ENCODE results near the gene KCNN2. TPM values are rescaled to one million over a fixed set of nuclear protein-coding genes. Genes with fewer than 3 reads are reported as not detected.

Gene KCNN2
- total and polyA plus RNA-seq, 2 of the 4 experiments (the other 2 are of a cell fraction), result 2.2 to 8.8 TPM

GRCh38 chr5:114467171-114467570 lies 105.3 kb downstream of the KCNN2 start:
- TF ChIP-seq CHD1 (IDR thresholded peaks at IDR 0.05; ENCODE audit: low read depth, low read length) (no peak), NFE2L2 (IDR thresholded peaks at IDR 0.05; ENCODE audit: low read depth, low read length) (no peak), MXI1 (IDR thresholded peaks at IDR 0.05; ENCODE audit: borderline replicate concordance, low read depth, low read length) (no peak), MAFK (IDR thresholded peaks at IDR 0.05; ENCODE audit: low read depth, low read length) (no peak), RCOR1 (IDR thresholded peaks at IDR 0.05; ENCODE audit: insufficient replicate concordance, low read length) (no peak), FOS (IDR thresholded peaks at IDR 0.05; ENCODE audit: low read depth, low read length) (no peak)
- no CpG with 5 or more reads among the region's 5 CpGs for WGBS, 2 experiments (ENCODE audit: extremely low coverage in 2 of 2, insufficient read length in 1 of 2)

More at GRCh38 chr5:114467171-114467570, 105.3 kb downstream of the KCNN2 start:
- in situ Hi-C loops (cut with MboI; ENCODE audit: low sequenced_read_pairs) (no loop called here), dilution Hi-C loops (cut with HindIII; ENCODE audit: low sequenced_read_pairs, unreplicated experiment) (no loop called here), intact Hi-C loops (cut with micrococcal nuclease) (no loop called here)
- Histone ChIP-seq H3K79me1 (ENCODE audit: low read depth in 1 of 2, low read length in 2 of 2) (no peaks in the 10 kb centered on the region), H2AK5ac (ENCODE audit: low read depth, low read length) (no peak overlapping the region), H3K27ac (ENCODE audit: insufficient read depth, low read length) (no peak overlapping the region), H3K14ac (replicated peaks; ENCODE audit: low read depth, low read length) (no peak overlapping the region), H3K4me1 (ENCODE audit: control insufficient read depth, insufficient read depth, low read length) (no peaks in the 10 kb centered on the region), H4K8ac (ENCODE audit: low read depth in 2 of 2, low read length in 2 of 2) (no peak overlapping the region), H2BK15ac (ENCODE audit: low read depth, low read length) (no peak overlapping the region), H4K5ac (ENCODE audit: low read depth, low read length) (no peak overlapping the region), H4K91ac (ENCODE audit: insufficient read depth, low read depth, low read length) (no peak overlapping the region), H3K9ac (ENCODE audit: low read depth, low read length) (no peak overlapping the region), H3K23ac (ENCODE audit: low read depth, low read length) (no peak overlapping the region), H3K4me3 (ENCODE audit: insufficient read depth, low read depth, low read length) (no peak overlapping the region), H3K56ac (ENCODE audit: extremely low read depth, insufficient read depth, low read length) (no peak overlapping the region), H2BK5ac (ENCODE audit: low read depth, low read length, poor library complexity, severe bottlenecking) (no peak overlapping the region), H2BK20ac (ENCODE audit: low read depth, low read length) (no peak overlapping the region), H3K9me3 (ENCODE audit: control insufficient read depth, insufficient read depth, low read length) (no peaks in the 10 kb centered on the region), H3K27me3 (ENCODE audit: control insufficient read depth, insufficient read depth, low read length) (no peaks in the 10 kb centered on the region), H2AK9ac (replicated peaks; ENCODE audit: low read depth, low read length, poor library complexity) (no peak overlapping the region), H3K4ac (ENCODE audit: low read depth, low read length) (no peak overlapping the region), H3K18ac (ENCODE audit: low read depth, low read length) (no peak overlapping the region), H2BK120ac (ENCODE audit: low read depth, low read length) (no peak overlapping the region), H3K9me1 (ENCODE audit: insufficient read depth, low read length) (no peaks in the 10 kb centered on the region), H3K36me3 (ENCODE audit: control insufficient read depth, insufficient read depth, low read length) (no peaks in the 10 kb centered on the region), H2AFZ (replicated peaks; ENCODE audit: low read length, poor library complexity) (no peak overlapping the region), H3K4me2 (ENCODE audit: low read depth, low read length) (no peak overlapping the region), H4K20me1 (ENCODE audit: insufficient read depth, low read length) (no peaks in the 10 kb centered on the region)
- no TSS peak for BruUV-seq (replicated peaks)
- POLR2A ChIA-PET (ENCODE audit: unreplicated experiment), result no interaction called here
- CTCF ChIA-PET, result no interaction called here
- no peak for ATAC-seq (ENCODE audit: low read depth)
- DNase-seq, result no peak

Measured in IMR-90 (cell line).